GM11168 (cell line): ENCODE data around the gene ZDHHC3.

ENCODE experiments used
- in situ Hi-C: fragments of 300-500 bp; cut with MboI; formaldehyde crosslinking; loops from one replicate; pipeline ENCODE4 v1.12.0; 2022; ENCODE audit warnings: low sequenced_read_pairs; ENCODE audit not compliant: unreplicated experiment

Gene ZDHHC3

DNA sequence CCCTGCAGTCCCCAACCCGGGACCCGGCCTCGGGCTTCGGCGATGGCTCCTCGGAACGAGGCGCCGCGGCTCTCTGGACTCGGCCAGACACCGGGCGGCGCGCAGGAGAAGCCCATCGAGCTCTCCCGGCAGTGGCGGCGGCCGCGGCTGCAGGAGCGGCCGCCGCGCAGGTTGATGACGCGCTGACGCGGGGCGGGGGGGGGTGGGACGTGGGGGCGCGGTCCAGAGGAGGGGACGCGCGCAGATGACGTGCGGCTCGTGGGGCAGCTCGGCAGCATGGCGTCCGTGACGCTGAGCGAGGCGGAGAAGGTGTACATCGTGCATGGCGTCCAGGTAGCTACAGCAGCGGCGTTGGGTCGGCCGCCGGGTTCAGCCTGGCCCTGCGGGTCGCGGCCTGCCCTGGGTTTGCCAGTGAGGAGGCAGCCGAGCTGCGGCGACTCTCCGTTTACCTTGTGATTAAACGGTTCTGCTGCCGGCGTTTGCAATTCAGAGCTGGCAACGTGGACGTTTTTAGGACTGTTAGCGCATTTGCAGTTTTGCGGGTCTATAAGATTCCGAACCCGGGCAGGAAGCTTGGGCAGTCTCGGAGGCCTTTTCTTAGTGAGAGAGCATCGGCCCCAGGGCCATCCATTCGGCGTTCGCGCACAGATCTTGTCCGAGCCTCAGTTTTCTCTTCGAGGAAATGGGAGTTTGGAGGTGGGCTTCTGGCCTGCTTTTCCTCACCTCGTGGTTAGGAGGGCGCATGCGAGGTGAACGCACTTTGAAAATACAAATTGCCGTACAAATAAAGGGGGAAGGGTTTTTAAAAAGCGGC, at the start of gene ZDHHC3, which contains the start of gene EXOSC7:
TSS of gene ZDHHC3 (minus strand) at position 173 of the 814 bp plus-strand sequence. CDS start 16,738 bp downstream, outside the sequence.
TSS of gene EXOSC7 (plus strand) at position 243 of the 814 bp plus-strand sequence. CDS start at position 277, 34 bp downstream.
- in situ Hi-C loops, result no loop called here

DNA sequence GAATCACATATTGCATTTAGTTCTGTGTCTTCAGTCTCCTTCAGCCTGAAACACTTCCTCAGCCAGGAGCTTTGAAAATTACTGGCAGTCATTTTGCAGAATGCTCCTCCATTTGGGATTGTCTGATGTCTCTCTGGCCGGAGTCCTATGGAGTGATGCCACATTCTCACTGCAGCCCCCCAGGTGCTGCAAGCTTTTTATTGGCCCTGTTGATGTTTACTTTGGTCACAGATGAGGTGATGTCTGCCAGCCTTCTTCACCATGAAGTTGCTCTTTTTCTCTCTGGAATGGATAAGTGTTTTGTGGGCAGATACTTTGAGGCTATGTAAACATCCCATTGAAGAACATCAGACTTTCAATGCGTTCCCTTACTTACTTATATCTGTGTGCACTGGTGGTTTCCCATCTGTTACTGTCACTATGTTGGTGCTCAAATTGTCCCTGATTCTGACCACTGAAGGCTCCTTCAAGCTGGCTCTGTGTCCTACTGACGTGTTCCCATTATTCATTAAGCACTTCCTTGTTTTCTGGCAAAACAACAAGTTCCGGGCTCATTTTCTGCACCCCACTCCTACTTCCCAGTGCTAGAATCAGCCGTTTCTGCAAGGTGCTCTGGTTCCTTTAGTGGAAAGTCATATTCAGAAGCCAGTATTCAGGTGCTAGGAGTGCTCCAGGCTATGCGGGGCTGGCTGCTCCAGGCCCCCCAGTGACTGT, 48.7 kb upstream of the ZDHHC3 start:
- in situ Hi-C loops, result loop anchor here (25.0 kb wide), 1 partner anchor 638 kb away; no protein-coding TSS in a partner anchor

DNA sequence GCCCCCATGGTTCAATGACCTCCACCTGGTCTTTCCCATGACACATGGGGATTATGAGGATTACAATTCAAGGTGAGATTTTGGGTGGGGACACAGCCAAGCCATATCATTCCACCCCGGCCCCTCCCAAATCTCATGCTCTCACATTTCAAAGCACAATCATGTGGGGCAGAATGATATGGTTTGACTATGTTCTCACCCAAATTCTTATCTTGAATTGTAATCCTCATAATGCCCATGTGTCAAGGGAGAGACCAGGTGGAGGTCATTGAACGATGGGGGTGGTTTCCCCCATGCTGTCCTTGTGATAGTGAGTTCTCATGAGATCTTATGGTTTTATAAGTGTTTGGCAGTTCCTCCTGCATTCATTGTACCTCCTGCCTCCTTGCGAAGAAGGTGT, 47.7 kb upstream of the ZDHHC3 start:
- in situ Hi-C loops, result no loop called here

DNA sequence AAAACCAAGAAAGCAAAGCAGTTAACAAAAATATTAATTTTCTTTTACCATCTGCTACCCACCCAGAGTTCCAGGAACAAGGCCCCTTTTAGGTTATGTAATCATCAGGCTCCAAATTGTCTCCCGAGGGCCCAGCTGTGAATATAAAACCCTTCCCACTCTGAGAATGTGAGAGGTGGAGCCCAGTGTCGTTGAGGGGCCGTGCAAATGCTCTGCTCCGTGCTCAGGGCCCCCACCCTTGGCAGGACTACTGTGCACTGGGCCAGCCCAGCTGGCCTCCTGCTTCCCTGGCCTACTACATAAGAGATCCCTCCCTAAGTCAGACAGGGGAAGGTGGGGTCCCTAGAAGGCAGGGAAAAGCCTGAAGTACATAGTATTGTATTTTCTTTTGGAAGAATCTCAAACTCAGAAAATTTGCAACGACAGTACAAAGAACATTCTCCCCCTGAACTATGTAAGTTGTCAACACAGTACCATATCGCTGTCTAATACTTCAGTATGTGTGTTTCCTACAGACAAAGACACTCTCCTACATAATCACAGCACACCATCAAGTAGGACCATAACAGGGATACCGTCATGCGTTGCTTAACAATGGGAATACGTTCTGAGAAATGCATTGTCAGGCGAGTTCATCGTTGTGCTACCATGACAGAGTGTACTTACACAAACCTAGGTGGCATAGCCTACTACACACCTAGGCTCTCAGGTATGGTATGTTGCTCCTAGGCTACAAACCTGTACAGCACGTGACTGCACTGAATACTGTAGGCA, 45.7 kb upstream of the ZDHHC3 start:
- in situ Hi-C loops, result no loop called here

- in situ Hi-C loops, result no loop called here
These were observed 44.6 kb upstream of the ZDHHC3 start for GRCh38 chr3:45020534-45020933.

DNA sequence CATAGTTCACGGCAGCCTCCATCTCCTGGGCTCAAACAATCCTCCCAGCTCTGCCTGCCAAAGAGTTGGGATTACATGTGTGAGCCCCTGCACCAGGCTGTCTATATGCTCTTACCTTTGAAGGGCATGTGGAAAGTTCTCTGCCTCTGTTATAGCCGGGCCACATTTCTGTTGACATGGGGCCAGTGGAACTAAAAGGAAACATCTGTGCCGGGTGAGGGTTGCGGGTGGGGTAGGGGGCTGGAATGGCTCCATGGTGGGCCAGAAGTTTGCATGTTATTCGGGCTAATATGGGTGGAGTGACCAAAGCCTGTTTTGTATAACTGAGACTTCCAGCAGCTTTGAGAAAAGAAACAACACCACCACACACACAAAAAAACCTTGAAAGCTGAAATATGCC, 41.8 kb upstream of the ZDHHC3 start:
- in situ Hi-C loops, result no loop called here

DNA sequence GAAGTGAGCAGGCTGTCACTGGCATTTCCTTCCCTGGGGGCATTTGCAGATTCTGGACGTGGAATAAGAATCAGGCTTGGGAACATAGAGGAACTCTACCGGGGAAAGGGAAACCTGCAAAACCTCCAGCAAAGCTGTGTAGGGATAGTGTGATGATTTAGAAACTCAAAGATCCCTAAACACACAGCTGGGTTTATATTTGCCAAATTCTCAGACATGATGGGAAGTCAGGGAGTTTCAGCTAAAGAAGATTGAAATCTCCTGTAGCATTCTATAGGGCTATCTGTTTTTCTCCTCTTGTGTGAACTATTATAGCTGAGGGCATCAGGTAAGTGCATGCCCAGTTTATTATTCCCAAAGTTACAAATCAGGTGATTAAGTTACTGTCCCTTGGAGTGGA, 40.9 kb upstream of the ZDHHC3 start:
- in situ Hi-C loops, result no loop called here

DNA sequence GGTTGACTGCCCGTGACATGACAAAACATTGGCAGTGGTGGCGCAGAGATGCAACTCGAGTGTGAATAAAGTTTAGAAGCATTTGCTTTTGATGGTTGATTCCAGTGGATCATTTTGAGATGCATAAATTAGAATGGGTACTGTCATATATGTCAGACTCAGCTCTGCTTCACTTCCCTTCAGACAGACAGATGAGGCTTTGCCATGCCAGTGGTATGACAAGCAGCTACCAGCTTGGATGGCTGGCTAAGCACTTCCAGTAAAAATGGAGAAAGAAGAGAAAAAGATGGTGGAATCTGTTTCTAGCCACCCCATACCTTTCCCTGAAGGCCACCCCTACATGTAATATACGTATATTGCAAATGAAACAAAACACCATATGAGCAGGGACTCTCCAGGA, 36.6 kb upstream of the ZDHHC3 start:
- in situ Hi-C loops, result no loop called here

DNA sequence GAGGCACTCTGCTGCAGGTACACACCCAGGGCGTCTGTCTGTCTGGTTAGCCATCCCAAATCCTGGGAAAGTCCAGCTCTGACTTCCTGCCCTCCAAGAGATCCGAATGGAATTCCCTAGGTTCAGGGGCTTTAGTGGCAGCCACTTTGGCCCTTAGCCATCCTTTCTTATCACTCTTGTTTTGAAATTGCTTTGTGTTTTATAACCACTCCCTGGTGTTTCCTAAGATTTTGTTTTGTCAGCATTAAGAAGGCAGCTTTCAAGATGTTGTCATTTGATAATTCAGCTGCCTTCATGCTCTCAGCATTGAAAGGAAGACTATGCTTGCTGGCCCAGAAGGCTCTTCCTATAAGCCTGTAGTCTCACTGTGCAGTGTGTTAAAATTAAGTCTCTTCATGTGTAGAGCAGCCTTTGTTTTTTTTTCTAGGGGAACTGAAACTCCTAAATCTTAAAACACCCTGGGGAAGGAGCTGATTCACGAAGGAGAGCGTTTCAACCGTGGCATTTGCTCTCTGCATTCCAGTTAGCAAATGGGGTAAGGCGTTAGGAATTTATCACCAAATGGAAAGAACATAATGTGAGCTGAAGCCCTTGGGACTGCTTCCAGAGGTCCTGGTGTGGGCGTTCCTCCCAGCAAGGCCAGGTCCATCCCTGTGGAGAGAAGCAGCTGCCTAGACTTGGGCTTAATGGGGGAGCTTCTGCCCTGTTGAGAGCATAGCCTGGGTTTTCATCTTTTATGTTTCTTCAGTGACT, 36.0 kb upstream of the ZDHHC3 start:
- in situ Hi-C loops, result no loop called here

- in situ Hi-C loops, result no loop called here
These were observed 34.9 kb upstream of the ZDHHC3 start for GRCh38 chr3:45010811-45011333.

- in situ Hi-C loops, result no loop called here
These were observed 33.9 kb upstream of the ZDHHC3 start for GRCh38 chr3:45009868-45010267.

- in situ Hi-C loops, result no loop called here
These were observed 32.1 kb upstream of the ZDHHC3 start for GRCh38 chr3:45008117-45008516.

DNA sequence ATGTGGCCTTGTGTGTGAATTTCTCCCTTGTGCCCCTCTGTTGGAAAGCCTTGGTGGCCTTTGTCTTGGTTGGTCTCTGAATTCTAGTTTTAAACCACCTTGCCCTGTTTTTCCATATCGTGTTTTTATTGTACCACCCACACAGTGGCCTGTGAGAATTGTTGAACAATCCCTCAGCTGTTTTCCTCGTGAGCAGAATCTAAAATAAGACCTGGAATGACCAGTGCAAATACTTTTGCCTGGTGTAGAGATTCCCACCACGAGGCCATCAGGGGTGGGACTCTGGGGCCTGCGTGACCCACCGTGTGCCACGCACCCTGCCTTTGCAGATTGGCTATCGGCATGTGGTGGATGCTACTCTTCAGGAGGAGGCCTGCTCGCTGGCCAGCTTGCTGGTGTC, 31.1 kb upstream of the ZDHHC3 start:
- in situ Hi-C loops, result no loop called here

DNA sequence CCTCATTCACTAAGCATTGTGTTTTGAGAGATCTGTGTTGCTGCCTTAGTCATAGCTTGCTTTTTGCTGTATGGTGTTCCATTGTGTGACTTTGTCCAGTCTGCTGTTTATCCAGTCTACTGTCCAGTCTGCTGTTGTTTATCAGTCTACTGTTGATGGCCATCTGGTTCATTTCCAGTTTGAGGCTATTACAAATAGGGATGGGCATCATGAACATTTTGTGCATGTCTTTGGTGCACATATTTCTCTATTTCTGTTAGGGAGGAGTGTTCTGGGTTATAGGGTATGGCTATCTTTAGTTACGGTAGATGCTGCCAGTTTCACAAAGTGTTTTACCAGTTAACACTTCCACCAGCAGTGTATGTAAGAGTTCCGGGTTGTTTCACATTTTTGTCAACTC, 27.9 kb upstream of the ZDHHC3 start:
- in situ Hi-C loops, result no loop called here

- in situ Hi-C loops, result no loop called here
These were observed 27.4 kb upstream of the ZDHHC3 start for GRCh38 chr3:45003406-45003805.

GRCh38 chr3:45002720-45003119, 26.7 kb upstream of the ZDHHC3 start:
- in situ Hi-C loops, result no loop called here

DNA sequence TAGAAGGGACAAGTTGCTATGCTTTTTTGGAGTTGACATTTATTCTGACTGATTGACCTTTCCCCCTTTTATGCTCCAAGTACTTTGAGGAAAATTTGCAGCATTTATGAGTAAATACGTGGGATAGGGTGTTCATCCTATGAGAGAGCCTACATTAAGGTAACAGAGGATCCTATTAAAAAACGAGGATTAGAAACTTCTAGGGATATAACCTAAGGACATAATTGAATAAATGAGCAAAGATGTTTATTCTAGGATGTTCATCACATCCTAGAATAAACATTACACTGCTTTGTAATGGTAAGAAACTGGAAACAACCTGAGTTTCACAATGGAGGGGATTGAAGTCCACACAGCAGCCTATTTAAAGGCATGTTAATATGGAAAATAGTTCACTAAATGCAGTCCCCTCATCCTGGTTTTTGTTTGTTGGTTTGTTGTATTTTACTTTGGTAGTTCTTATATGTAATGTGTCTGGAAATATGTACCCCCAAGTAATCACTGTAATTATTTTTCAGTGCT, 26.2 kb upstream of the ZDHHC3 start:
- in situ Hi-C loops, result no loop called here

- in situ Hi-C loops, result no loop called here
These were observed 25.8 kb upstream of the ZDHHC3 start for GRCh38 chr3:45001738-45002137.

- in situ Hi-C loops, result no loop called here
These were observed 24.8 kb upstream of the ZDHHC3 start for GRCh38 chr3:45000823-45001222.

- in situ Hi-C loops, result no loop called here
These were observed 23.8 kb upstream of the ZDHHC3 start for GRCh38 chr3:44999782-45000181.
